Epithelial cell of esophagus (primary cell): Measurements from ENCODE around the gene ARSB.

ENCODE experiments used
- DNase-seq: peaks from one replicate; pipeline ENCODE4 v3.0.0; 2010; ENCODE audit warnings: low read depth
- H3K4me3 ChIP-seq: 2 replicates; pipeline ENCODE4 v1.5.1; 2011; ENCODE audit warnings: mild to moderate bottlenecking, low read length, control low read depth
- CTCF ChIP-seq: IDR thresholded peaks from 2 replicates; pipeline ENCODE4 v1.5.1; 2011; ENCODE audit warnings: low read depth, mild to moderate bottlenecking, low read length, control low read depth, inconsistent platforms; ENCODE audit not compliant: insufficient read depth; ENCODE audit errors: missing control alignments

ARSB gene

GRCh38 chr5:78783434-78784130, 201.5 kb downstream of the ARSB start:
- DNase-seq, result no peak
- no peak overlapping the region for H3K4me3 ChIP-seq
- TF ChIP-seq CTCF, result no peak

GRCh38 chr5:78782728-78783127, 202.4 kb downstream of the ARSB start:
- TF ChIP-seq CTCF, result no peak
- no peak for DNase-seq
- no peak overlapping the region for H3K4me3 ChIP-seq

DNA sequence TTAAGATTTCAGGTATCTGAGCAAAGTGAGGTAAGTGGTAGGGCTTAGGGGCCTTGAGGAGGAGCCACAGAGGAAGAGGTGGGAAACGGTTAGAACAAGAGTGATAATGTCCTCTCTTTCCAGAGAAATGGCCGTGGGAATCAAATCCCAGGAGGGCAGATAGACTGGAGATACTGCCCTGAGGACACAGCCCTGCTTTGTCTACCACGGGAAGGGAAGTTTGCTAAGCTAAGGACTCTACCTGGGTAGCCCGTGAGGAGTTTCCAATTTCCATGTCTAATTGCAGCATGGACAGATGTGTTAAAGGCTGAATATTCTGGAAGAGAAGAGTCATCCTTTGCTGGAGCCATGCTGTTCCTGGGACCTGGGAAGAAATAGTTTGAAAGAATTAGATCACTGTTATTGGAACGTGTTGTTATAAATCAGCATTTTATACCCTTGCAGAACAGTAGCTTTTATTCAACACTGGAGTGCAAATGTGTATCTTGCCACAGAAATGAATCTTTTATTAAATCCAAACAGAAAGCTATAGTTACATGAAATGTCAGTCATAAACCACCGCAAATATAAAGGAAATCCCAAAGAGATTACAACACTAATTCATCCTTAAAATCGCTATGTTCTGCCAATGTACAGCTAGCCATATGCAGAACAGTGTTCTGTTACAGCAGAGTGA, 203.4 kb downstream of the ARSB start:
- no peak overlapping the region for H3K4me3 ChIP-seq
- no peak for DNase-seq
- no peak for TF ChIP-seq CTCF

- H3K4me3 ChIP-seq, result no peak overlapping the region
- peak; percentile 88 for DNase-seq
- TF ChIP-seq CTCF, result no peak
These were observed 205.1 kb downstream of the ARSB start for GRCh38 chr5:78779771-78780616.

- TF ChIP-seq CTCF, result no peak
- no peak overlapping the region for H3K4me3 ChIP-seq
- no peak for DNase-seq
These were observed 205.8 kb downstream of the ARSB start for GRCh38 chr5:78779262-78779661.

GRCh38 chr5:78778538-78778937, 206.6 kb downstream of the ARSB start:
- H3K4me3 ChIP-seq, result no peak overlapping the region
- no peak for TF ChIP-seq CTCF
- peak; percentile 25 for DNase-seq
